Peyer's patch (tissue), 4 donors: Measurements from ENCODE around the gene AUTS2.

Experiments
- POLR2A ChIP-seq, 2 donors: fragments of 450-650 bp; IDR thresholded peaks; one replicate each; pipeline ENCODE4 v1.5.1; 2017; ENCODE audit warnings: antibody characterized with exemption in 2 of 2, mild to moderate bottlenecking in 2 of 2, moderate library complexity in 2 of 2
- TF ChIP-seq, protein P1 (sequence below), 6 experiments: fragments of 450-650 bp in 4 of 6; fragments of 200-600 bp in 2 of 6; sonication (generic) in 1 of 6; IDR thresholded peaks; one replicate each; pipeline ENCODE4 v1.5.1; 2017 to 2019; ENCODE audit warnings: antibody characterized with exemption in 6 of 6, mild to moderate bottlenecking in 3 of 6, moderate library complexity in 1 of 6

DNA sequence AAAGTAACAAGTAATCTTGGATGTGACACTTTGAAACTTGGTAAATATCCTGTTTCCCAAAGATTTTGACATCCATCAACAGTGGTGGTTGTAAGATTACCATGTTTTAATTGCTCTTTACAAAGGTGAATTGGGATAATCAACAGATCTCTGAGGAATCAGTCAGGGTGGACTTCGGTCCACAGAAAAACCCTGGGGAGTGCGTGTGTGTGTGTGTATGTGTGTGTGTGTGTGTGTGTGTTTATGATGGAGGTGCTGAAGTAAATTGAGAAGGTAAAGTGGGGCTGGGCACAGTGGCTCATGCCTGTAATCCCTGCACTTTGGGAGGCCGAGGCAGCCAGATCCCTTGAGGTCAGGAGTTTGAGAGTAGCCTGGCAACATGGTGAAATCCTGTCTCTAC, 12.0 kb upstream of the AUTS2 start:
- TF ChIP-seq, protein P1, sequence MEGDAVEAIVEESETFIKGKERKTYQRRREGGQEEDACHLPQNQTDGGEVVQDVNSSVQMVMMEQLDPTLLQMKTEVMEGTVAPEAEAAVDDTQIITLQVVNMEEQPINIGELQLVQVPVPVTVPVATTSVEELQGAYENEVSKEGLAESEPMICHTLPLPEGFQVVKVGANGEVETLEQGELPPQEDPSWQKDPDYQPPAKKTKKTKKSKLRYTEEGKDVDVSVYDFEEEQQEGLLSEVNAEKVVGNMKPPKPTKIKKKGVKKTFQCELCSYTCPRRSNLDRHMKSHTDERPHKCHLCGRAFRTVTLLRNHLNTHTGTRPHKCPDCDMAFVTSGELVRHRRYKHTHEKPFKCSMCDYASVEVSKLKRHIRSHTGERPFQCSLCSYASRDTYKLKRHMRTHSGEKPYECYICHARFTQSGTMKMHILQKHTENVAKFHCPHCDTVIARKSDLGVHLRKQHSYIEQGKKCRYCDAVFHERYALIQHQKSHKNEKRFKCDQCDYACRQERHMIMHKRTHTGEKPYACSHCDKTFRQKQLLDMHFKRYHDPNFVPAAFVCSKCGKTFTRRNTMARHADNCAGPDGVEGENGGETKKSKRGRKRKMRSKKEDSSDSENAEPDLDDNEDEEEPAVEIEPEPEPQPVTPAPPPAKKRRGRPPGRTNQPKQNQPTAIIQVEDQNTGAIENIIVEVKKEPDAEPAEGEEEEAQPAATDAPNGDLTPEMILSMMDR (IDR thresholded peaks at IDR 0.05) = no peak
- TF ChIP-seq POLR2A (IDR thresholded peaks at IDR 0.05) = no peak
